Coronary artery (tissue), 2 donors: ENCODE measurements around the gene SYNGR2.
A peak's percentile ranks its signal among the peaks of the same experiment; 100 is the strongest.

ENCODE experiments used
- DNase-seq: peaks from one replicate; pipeline ENCODE4 v3.0.0-alpha.2; 2017; ENCODE audit warnings: low spot score
- H3K27ac ChIP-seq, 2 donors: fragments of 200-600 bp; sonication (generic); one replicate each; pipeline ENCODE4 v1.5.1; 2016 to 2019
- H3K4me3 ChIP-seq: fragments of 200-600 bp; sonication (generic); 2 replicates; pipeline ENCODE4 v1.5.1; 2016; ENCODE audit warnings: mild to moderate bottlenecking, moderate library complexity
- CTCF ChIP-seq: fragments of 200-600 bp; sonication (generic); IDR thresholded peaks from one replicate; pipeline ENCODE4 v1.5.1; 2019; ENCODE audit warnings: antibody characterized with exemption

The SYNGR2 gene

DNA sequence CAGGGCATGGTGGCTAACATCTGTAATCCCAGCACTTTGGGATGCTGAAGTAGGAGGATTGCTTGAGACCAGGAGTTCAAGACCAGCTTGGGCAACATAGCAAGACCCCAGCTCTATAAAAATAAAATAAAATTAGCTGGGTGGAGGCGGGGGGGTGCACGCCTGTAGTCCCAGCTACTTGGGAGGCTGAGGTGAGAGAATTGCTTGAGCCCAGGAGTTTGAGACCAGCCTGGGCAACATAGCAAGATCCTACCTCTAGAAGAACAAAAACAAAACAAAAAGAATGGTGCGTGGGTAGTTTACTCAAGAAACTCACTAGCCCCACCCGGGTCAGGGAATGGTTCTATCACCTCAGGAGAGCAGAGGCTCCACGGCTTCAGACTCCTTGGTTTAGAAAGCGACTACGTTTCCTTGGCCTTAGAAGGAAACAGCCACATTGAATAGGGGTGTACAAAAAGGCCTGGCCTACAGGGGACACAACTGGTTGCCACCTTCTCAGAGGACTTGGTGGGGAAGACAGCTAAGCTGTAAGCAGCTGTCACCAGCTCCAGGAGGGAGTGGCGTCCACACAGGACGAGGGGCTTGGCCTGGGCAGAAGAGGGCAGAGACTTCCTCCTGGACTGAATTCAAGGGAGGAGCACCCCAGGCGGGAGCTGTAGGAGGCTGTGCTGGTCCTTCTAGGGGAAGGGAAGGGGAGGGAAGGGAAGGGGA is 17.8 kb downstream of the SYNGR2 start:
- peak overlapping the region in 1 of 2 donors; percentile 72 for H3K27ac ChIP-seq
- no peak for TF ChIP-seq CTCF
- peak overlapping the region; percentile 72 for H3K4me3 ChIP-seq
- peak; percentile 72 for DNase-seq

DNA sequence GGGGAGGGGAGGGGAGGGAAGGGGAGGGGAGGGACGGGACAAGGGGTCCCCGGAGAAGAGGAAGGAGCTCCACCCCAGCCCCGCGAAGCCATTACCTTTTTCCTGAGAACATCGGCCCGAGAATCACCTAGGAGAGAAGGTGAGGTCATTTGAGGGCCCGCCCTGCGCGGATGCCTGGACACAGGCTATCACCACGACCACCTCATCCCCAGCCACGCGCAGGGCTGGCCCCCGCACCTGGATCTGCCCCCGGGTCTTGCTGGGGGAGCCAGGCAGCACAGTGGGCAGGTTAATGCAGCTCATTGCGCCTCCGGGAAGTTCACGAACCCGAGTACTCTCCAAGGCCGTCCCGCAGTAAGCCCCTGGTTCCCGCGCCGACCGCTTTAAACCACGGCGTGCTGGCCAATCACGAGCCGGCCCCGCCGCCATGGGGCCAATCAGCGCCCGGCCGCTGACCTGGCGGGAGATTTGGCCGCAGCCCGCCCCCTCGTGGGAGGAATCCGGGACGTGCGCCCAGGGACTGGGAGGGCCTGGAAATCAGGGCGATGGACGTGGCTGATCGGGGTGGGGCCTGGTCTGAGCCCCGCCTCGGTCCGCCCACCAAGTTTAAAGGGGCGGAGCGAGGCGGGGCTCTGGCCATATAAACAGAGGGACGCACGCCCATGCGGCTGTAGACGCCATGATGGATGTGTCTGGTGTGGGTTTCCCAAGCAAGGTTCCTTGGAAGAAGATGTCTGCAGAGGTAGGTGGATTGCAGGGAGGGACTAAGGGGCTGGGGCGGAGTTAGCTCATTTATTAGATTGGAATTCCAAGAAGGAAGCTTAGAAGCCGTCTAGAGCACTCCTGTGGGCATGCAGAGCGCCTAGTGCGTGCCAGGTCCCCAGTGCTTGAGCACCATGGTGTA is 18.6 kb downstream of the SYNGR2 start, which contains the start of the genes AFMID and TK1:
Gene AFMID (plus strand): TSS at position 671 of the 904 bp plus-strand sequence. CDS start 9 bp downstream, at position 680.
Gene TK1 (minus strand): TSS at position 361 of the 904 bp plus-strand sequence. CDS start 58 bp downstream, at position 303.
- Histone ChIP-seq H3K4me3 (peak within 1 kb of the TSS; percentile 72), H3K27ac (peak within 1 kb of the TSS; percentile 46 to 72)
- peak; percentile 42 for TF ChIP-seq CTCF
- DNase-seq: peak; percentile 98

GRCh38 chr17:78196716-78197115 is 28.3 kb downstream of the SYNGR2 start:
- no peak overlapping the region for H3K4me3 ChIP-seq
- no peak overlapping the region for H3K27ac ChIP-seq
- TF ChIP-seq CTCF: no peak
- no peak for DNase-seq

DNA sequence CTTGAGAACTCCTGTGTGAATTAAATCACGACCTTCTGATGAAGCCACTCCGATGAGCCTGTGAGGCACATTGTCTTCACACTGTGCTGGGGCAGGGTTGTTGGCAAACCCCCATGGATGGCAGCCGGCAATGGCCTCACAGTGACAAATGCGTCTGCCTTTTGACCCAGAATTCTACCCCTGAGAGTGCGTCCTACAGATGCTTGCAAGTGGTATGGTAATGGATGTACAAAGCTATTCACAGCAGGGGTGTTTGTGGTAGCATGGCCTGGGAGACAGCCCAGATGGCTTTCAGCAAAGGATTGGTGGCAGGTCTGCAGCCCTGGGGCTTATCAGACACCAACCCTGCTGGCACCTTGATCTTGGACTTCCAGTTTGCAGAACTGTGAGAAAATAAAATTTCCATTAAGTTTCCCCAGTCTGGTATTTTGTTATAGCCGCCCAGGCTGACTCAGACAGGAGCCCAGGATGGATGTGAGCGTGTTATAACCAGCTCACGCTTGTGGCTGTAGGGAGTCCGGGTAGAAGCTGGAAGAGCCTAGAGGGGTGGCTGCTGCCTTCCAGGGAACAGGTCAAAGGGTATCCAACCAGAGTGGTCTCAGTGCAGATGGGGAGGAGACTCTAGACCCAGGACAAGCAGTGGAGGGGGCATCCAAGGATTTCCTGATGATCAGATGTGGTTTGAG is 28.9 kb downstream of the SYNGR2 start:
- peak; percentile 63 for DNase-seq

DNA sequence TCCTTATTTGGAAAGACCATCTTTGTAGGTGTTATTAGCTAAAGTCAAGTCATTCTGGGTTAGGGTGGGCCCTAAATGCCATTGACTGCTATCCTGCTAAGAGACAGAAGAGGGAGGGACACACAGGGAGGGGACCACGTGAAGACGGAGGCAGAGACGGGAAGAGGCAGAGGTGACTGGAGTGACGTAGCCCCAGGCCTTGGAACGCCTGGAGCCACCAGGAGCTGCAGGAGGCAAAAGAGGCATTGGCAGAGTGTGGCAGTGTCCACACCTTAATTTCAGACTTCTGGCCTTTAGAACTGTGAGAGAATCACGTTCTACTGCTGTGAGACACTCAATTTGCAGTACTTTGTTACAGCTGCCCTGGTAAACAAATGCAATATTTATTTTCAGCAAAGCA is 32.1 kb downstream of the SYNGR2 start:
- DNase-seq: no peak
- peak overlapping the region in 1 of 2 donors; percentile 22 for H3K27ac ChIP-seq
- no peak overlapping the region for H3K4me3 ChIP-seq
- no peak for TF ChIP-seq CTCF

More for the DNA sequence above, 28.9 kb downstream of the SYNGR2 start:
- peak overlapping the region in 1 of 2 donors; percentile 35 for H3K27ac ChIP-seq
- no peak overlapping the region for H3K4me3 ChIP-seq
- TF ChIP-seq CTCF: no peak

- DNase-seq: peak; percentile 53
- Histone ChIP-seq H3K27ac (no peak overlapping the region), H3K4me3 (no peak overlapping the region)
- no peak for TF ChIP-seq CTCF
These were observed 34.3 kb downstream of the SYNGR2 start for GRCh38 chr17:78202666-78203065.
